Endodermal cell (in vitro differentiated cells): ENCODE measurements around the gene SNAPC2. TPM values are rescaled to one million over a fixed set of nuclear protein-coding genes. Genes with fewer than 3 reads are reported as not detected.

ENCODE experiments used
- DNase-seq: peaks from one replicate; pipeline ENCODE4 v3.0.0-alpha.2; 2017
- H3K27ac ChIP-seq: 2 replicates; pipeline ENCODE4 v1.5.1; 2013; ENCODE audit warnings: mild to moderate bottlenecking, low read depth, low read length, moderate library complexity
- H3K27me3 ChIP-seq: 2 replicates; pipeline ENCODE4 v1.6.1; 2013; ENCODE audit warnings: mild to moderate bottlenecking, low read length, moderate library complexity; ENCODE audit not compliant: insufficient read depth, control insufficient read depth, poor library complexity, severe bottlenecking
- H3K36me3 ChIP-seq: 2 replicates; pipeline ENCODE4 v1.7.0; 2013; ENCODE audit warnings: mild to moderate bottlenecking, low read length, moderate library complexity; ENCODE audit not compliant: control insufficient read depth, insufficient read depth
- H3K4me1 ChIP-seq: one replicate; pipeline ENCODE4 v1.7.0; 2013; ENCODE audit warnings: low read length; ENCODE audit not compliant: control insufficient read depth, insufficient read depth
- H3K4me3 ChIP-seq: 2 replicates; pipeline ENCODE4 v1.5.1; 2013; ENCODE audit warnings: mild to moderate bottlenecking, low read length, moderate library complexity
- H3K9ac ChIP-seq: 2 replicates; pipeline ENCODE4 v1.6.1; 2013; ENCODE audit warnings: mild to moderate bottlenecking, low read length, moderate library complexity; ENCODE audit not compliant: poor library complexity, severe bottlenecking; ENCODE audit errors: extremely low read depth
- H3K9me3 ChIP-seq: 2 replicates; pipeline ENCODE4 v1.6.1; 2013; ENCODE audit warnings: mild to moderate bottlenecking, low read length, moderate library complexity; ENCODE audit not compliant: control insufficient read depth
- H3K27ac Mint-ChIP-seq: 2 replicates; pipeline ENCODE4 v1.8.0; 2020; ENCODE audit warnings: mixed read lengths
- H3K27me3 Mint-ChIP-seq: 2 replicates; pipeline ENCODE4 v1.8.0; 2021; ENCODE audit warnings: mild to moderate bottlenecking, mixed read lengths; ENCODE audit not compliant: insufficient read depth
- H3K36me3 Mint-ChIP-seq: 2 replicates; pipeline ENCODE4 v1.8.0; 2020; ENCODE audit warnings: low read depth, mixed read lengths
- H3K4me1 Mint-ChIP-seq: 2 replicates; pipeline ENCODE4 v1.8.0; 2020; ENCODE audit warnings: mixed read lengths
- H3K4me3 Mint-ChIP-seq: 2 replicates; pipeline ENCODE4 v1.8.0; 2020; ENCODE audit warnings: mild to moderate bottlenecking, moderate library complexity, mixed read lengths
- H3K9me3 Mint-ChIP-seq: 2 replicates; pipeline ENCODE4 v1.8.0; 2020; ENCODE audit warnings: mild to moderate bottlenecking, mixed read lengths
- CTCF ChIP-seq: fragments of 200-600 bp; sonication (generic); conservative IDR thresholded peaks from 2 replicates; pipeline ENCODE4 v1.5.0; 2021; ENCODE audit warnings: antibody characterized with exemption, mild to moderate bottlenecking
- WGBS, 2 experiments: methylation state at CpG; one replicate each; pipeline versions ENCODE4 v1.1.5 to v1.1.7; 2013; ENCODE audit warnings: missing lambda C conversion rate in 2 of 2, mixed read lengths in 1 of 2; ENCODE audit not compliant: insufficient coverage in 1 of 2, insufficient read length in 1 of 2; 5-methylcytosine and 5-hydroxymethylcytosine counted together
- total RNA-seq, 2 donors: library from RNA; stranded (reverse); fragmentation: NEBNext Ultra II Directional in 1 of 2; extraction: Animal tissue kit (Norgen Biotek cat#: 25700) in 1 of 2; gene quantifications; 2 replicates in 1 of 2; 3 replicates in 1 of 2; pipeline ENCODE4 v1.2.1, GENCODE V29; 2021

The SNAPC2 gene
- total RNA-seq, 2 donors from 2014 or later, result 11.9 to 14.2 TPM

DNA sequence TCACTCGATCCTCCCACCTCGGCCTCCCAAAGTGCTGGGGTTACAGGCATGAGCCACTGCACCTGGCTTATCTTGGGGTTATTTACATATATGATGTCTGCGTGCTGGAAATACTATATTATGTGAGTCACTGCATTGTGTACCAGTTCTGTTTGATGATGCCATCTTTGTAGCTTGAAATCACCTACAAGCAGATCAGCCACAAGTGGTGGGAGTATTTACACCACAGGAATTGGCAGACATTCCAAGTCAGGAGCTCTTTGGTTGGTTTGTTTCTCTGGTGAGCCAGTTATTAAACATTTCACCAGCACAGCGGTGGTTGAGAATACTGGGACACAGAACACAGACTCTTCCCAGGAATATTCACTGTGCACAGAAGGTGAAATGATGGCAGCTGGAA lies 27.8 kb downstream of the SNAPC2 start:
- TF ChIP-seq CTCF, result no peak
- no peaks in the 10 kb centered on the region for H3K27me3 ChIP-seq
- H3K27me3 Mint-ChIP-seq, result no peaks in the 10 kb centered on the region
- no peak overlapping the region for H3K9ac ChIP-seq
- no peak overlapping the region for H3K27ac ChIP-seq
- peaks cover 5% of the 10 kb centered on the region for H3K9me3 ChIP-seq
- H3K4me1 Mint-ChIP-seq, result peaks cover 3% of the 10 kb centered on the region
- H3K9me3 Mint-ChIP-seq, result no peaks in the 10 kb centered on the region
- H3K4me1 ChIP-seq, result no peaks in the 10 kb centered on the region
- H3K36me3 ChIP-seq, result no peaks in the 10 kb centered on the region
- no peak overlapping the region for H3K4me3 ChIP-seq
- no peak overlapping the region for H3K27ac Mint-ChIP-seq
- H3K36me3 Mint-ChIP-seq, result no peaks in the 10 kb centered on the region
- WGBS, 2 experiments, result 96 to 97% methylated on average over 4 of the region's 4 CpGs
- DNase-seq, result no peak
- no peak overlapping the region for H3K4me3 Mint-ChIP-seq

DNA sequence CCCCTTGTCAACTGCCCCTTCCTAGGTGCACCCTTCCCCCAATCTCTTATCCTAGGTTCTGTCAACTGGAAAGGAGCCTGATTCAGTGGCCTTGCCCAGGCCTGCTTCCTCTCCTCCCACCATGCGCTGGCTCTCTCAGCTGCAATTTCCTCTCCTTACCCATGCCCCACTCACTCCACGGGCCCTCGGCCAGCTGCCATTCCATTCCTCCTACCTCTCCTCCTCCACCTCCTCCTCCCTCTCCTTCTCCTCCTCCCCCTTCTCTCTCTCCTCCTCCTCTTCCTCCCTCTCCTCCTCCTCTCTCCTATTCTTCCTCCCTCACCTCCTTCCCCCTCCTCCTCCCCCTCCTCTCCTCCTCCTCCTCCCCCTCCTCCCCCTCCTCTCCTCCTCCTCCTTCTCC lies 32.9 kb downstream of the SNAPC2 start:
- 73 to 78% methylated on average over 3 of the region's 3 CpGs for WGBS, 2 experiments
- TF ChIP-seq CTCF, result no peak
- Histone ChIP-seq H3K4me1 (no peaks in the 10 kb centered on the region), H3K9me3 (peaks cover 2% of the 10 kb centered on the region), H3K27ac (no peak overlapping the region), H3K4me3 (no peak overlapping the region), H3K36me3 (peaks cover 5% of the 10 kb centered on the region), H3K27me3 (no peaks in the 10 kb centered on the region), H3K9ac (no peak overlapping the region)
- Mint-ChIP-seq H3K4me3 (no peak overlapping the region), H3K27ac (no peak overlapping the region), H3K27me3 (no peaks in the 10 kb centered on the region), H3K4me1 (no peaks in the 10 kb centered on the region), H3K36me3 (peaks cover 5% of the 10 kb centered on the region), H3K9me3 (no peaks in the 10 kb centered on the region)
- DNase-seq, result no peak

DNA sequence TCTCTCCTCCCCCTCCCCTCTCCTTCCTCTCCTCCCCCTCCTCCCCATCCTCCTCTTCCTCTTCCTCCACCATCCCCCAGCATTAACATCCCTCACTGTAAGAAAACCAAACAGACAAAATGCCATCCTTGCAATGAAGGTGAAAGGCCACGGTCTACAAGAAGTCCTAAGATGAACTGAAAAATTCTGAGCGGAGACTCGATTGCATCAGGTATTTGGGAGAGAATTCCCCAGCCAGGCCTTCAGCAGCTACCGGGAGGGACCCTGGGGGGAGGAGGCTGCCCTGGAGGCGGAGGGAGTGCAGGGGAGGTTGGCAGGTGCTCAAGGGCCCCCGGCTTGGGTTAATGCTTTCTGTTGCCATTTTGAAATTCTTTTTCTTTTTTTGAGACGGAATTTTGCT lies 33.4 kb downstream of the SNAPC2 start:
- Mint-ChIP-seq H3K4me3 (no peak overlapping the region), H3K27me3 (no peaks in the 10 kb centered on the region), H3K27ac (no peak overlapping the region), H3K4me1 (no peaks in the 10 kb centered on the region), H3K36me3 (peaks cover 7% of the 10 kb centered on the region), H3K9me3 (no peaks in the 10 kb centered on the region)
- no peak overlapping the region for H3K9ac ChIP-seq
- H3K27me3 ChIP-seq, result no peaks in the 10 kb centered on the region
- H3K9me3 ChIP-seq, result no peaks in the 10 kb centered on the region
- H3K27ac ChIP-seq, result no peak overlapping the region
- peaks cover 10% of the 10 kb centered on the region for H3K36me3 ChIP-seq
- no peak for DNase-seq
- TF ChIP-seq CTCF, result no peak
- WGBS, 2 experiments, result 78 to 89% methylated on average over 4 to 7 of the region's 7 CpGs
- no peak overlapping the region for H3K4me3 ChIP-seq
- H3K4me1 ChIP-seq, result no peaks in the 10 kb centered on the region
